Left forelimb (tissue), 1 donor: ENCODE data around the gene NLK.
A peak's percentile ranks its signal among the peaks of the same experiment; 100 is the strongest.
"Not testable (repeated sequence)": the region's sequence is repeated elsewhere in the genome, so short reads cannot be mapped to it uniquely, and the experiment has no call there.

Experiments used
- DNase-seq: peaks from one replicate; pipeline ENCODE4 v3.0.0-alpha.2; 2018; ENCODE audit warnings: low spot score

NLK gene

GRCh38 chr17:28231624-28232023 is 189.1 kb downstream of the NLK start:
- DNase-seq, result not testable (repeated sequence)

GRCh38 chr17:28232966-28233870 is 190.7 kb downstream of the NLK start:
- DNase-seq, result not testable (repeated sequence)

GRCh38 chr17:28233872-28234856 is 191.7 kb downstream of the NLK start:
- peak; percentile 25 for DNase-seq

GRCh38 chr17:28235066-28235700 is 192.7 kb downstream of the NLK start:
- peak; percentile 25 for DNase-seq

GRCh38 chr17:28236033-28236653 is 193.7 kb downstream of the NLK start:
- not testable (repeated sequence) for DNase-seq

GRCh38 chr17:28238547-28239270 is 196.2 kb downstream of the NLK start:
- DNase-seq, result not testable (repeated sequence)

GRCh38 chr17:28239271-28239624 is 196.8 kb downstream of the NLK start:
- no peak for DNase-seq

- DNase-seq, result no peak
Observed at GRCh38 chr17:28240688-28241340, 198.3 kb downstream of the NLK start.

GRCh38 chr17:28242791-28243190 is 200.3 kb downstream of the NLK start:
- DNase-seq, result no peak

- DNase-seq, result not testable (repeated sequence)
Observed at GRCh38 chr17:28243268-28243667, 200.8 kb downstream of the NLK start.

- DNase-seq, result no peak
Observed at GRCh38 chr17:28244446-28244845, 202.0 kb downstream of the NLK start.
